ENCODE results near the gene GLI2. TPM values are rescaled to one million over a fixed set of nuclear protein-coding genes. Genes with fewer than 3 reads are reported as not detected.
A peak's percentile ranks its signal among the peaks of the same experiment; 100 is the strongest.

The GLI2 gene
- not detected in 2 replicates for total RNA-seq (2016; rRNA removed; fragmentation: Illumina TruSeq; extraction: Trizol)
- not detected in 2 replicates for total RNA-seq (2016; cell fraction: cytosol; rRNA removed; fragmentation: Illumina TruSeq; extraction: Trizol; ENCODE audit: low read depth)
- total RNA-seq (2016; cell fraction: insoluble cytoplasmic fraction; rRNA removed; fragmentation: Illumina TruSeq; extraction: Trizol): not detected in 2 replicates
- not detected in 2 replicates for total RNA-seq (2016; cell fraction: membrane; rRNA removed; fragmentation: Illumina TruSeq; extraction: Trizol)
- not detected in 2 replicates for total RNA-seq (2016; cell fraction: nucleus; rRNA removed; fragmentation: Illumina TruSeq; extraction: Trizol)
- polyA plus RNA-seq (2011; rRNA removed): not detected in 2 replicates
- not detected in 2 replicates for polyA plus RNA-seq (2011; cell fraction: cytosol; rRNA removed)
- not detected in 2 replicates for polyA plus RNA-seq (2011; cell fraction: nucleus; rRNA removed)
- polyA plus RNA-seq (2012): not detected in 2 replicates
- not detected in 2 replicates for polyA plus RNA-seq (2016; cell fraction: cytosol; fragmentation: Illumina TruSeq; extraction: Trizol; ENCODE audit: low read depth)
- not detected in 2 replicates for polyA plus RNA-seq (2016; cell fraction: insoluble cytoplasmic fraction; fragmentation: Illumina TruSeq; extraction: Trizol; ENCODE audit: low read depth)
- not detected in 2 replicates for polyA plus RNA-seq (2016; cell fraction: membrane; fragmentation: Illumina TruSeq; extraction: Trizol; ENCODE audit: low read depth)
- polyA plus RNA-seq (2016; cell fraction: nucleus; fragmentation: Illumina TruSeq; extraction: Trizol; ENCODE audit: insufficient read depth, low read depth): not detected in 2 replicates
- 0.98 TPM in 1 of 2 replicates, not detected in the other for polyA minus RNA-seq (2011; rRNA and poly(A)+ RNA removed; ENCODE audit: low replicate concordance)
- not detected in 2 replicates for polyA minus RNA-seq (2011; cell fraction: cytosol; rRNA and poly(A)+ RNA removed)
- polyA minus RNA-seq (2011; cell fraction: nucleus; rRNA and poly(A)+ RNA removed): not detected in 2 replicates
- percentile 2 among the genes with signal in this experiment for Bru-seq, nascent RNA
- percentile 3 among the genes with signal in this experiment for BruChase-seq, experiment 1, labeled RNA remaining after a 6-hour chase
- percentile 2 among the genes with signal in this experiment for BruChase-seq, experiment 2, labeled RNA remaining after a 2-hour chase
- long read RNA-seq, experiment 1: 0 reads
- long read RNA-seq, experiment 2: 0 reads

GRCh38 chr2:120735746-120736170 lies at the start of gene GLI2:
Gene GLI2 (plus strand): TSS chr2:120735868. CDS start chr2:120797321, 61,453 bp downstream.
- no TSS peak for BruUV-seq (replicated peaks)
- POLR2A ChIA-PET: no interaction called here
- TF ChIP-seq, protein P1, sequence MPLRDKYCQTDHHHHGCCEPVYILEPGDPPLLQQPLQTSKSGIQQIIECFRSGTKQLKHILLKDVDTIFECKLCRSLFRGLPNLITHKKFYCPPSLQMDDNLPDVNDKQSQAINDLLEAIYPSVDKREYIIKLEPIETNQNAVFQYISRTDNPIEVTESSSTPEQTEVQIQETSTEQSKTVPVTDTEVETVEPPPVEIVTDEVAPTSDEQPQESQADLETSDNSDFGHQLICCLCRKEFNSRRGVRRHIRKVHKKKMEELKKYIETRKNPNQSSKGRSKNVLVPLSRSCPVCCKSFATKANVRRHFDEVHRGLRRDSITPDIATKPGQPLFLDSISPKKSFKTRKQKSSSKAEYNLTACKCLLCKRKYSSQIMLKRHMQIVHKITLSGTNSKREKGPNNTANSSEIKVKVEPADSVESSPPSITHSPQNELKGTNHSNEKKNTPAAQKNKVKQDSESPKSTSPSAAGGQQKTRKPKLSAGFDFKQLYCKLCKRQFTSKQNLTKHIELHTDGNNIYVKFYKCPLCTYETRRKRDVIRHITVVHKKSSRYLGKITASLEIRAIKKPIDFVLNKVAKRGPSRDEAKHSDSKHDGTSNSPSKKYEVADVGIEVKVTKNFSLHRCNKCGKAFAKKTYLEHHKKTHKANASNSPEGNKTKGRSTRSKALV (CRISPR knock-in tag; IDR thresholded peaks at IDR 0.05): peak; percentile 66; the same call in 1 of the 2 replicates
- TF ChIP-seq ZNF331 (CRISPR knock-in tag; IDR thresholded peaks at IDR 0.05): 0 out of 2 replicates have a peak, but pooled peaks have one; percentile 10
- TF ChIP-seq CEBPB (IDR thresholded peaks at IDR 0.05; ENCODE audit: borderline replicate concordance, low read depth, low read length): no peak
- 0 out of 2 replicates have a peak, but pooled peaks have one; percentile 10 for TF ChIP-seq ZNF574 (CRISPR knock-in tag; IDR thresholded peaks at IDR 0.05)
- TF ChIP-seq DMAP1 (CRISPR knock-in tag; IDR thresholded peaks at IDR 0.05): no peak
- TF ChIP-seq, protein P2, sequence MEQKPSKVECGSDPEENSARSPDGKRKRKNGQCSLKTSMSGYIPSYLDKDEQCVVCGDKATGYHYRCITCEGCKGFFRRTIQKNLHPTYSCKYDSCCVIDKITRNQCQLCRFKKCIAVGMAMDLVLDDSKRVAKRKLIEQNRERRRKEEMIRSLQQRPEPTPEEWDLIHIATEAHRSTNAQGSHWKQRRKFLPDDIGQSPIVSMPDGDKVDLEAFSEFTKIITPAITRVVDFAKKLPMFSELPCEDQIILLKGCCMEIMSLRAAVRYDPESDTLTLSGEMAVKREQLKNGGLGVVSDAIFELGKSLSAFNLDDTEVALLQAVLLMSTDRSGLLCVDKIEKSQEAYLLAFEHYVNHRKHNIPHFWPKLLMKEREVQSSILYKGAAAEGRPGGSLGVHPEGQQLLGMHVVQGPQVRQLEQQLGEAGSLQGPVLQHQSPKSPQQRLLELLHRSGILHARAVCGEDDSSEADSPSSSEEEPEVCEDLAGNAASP (CRISPR knock-in tag; IDR thresholded peaks at IDR 0.05; ENCODE audit: borderline replicate concordance): no peak
- TF ChIP-seq RFXAP (CRISPR knock-in tag; IDR thresholded peaks at IDR 0.05; ENCODE audit: borderline replicate concordance): no peak
- no peak for TF ChIP-seq ZNF530 (CRISPR knock-in tag; IDR thresholded peaks at IDR 0.05; ENCODE audit: low read depth)
- peak; percentile 2 for TF ChIP-seq HNRNPLL (IDR thresholded peaks at IDR 0.05; ENCODE audit: low read depth, low read length, poor library complexity, severe bottlenecking)
- no peak for TF ChIP-seq ZFP41 (CRISPR knock-in tag; IDR thresholded peaks at IDR 0.05; ENCODE audit: borderline replicate concordance)
- no peak for TF ChIP-seq PHB2 (IDR thresholded peaks at IDR 0.05; ENCODE audit: partially characterized antibody)

More at GRCh38 chr2:120735746-120736170, at the start of gene GLI2:
- Histone ChIP-seq H3K4me1 (ENCODE audit: insufficient read depth, low read length) (no peaks in the 10 kb centered on the region), H3K4me2 (ENCODE audit: low read depth, low read length) (peak within 1 kb of the TSS; percentile 51), H3K9me3 (ENCODE audit: low read length) (no peaks in the 10 kb centered on the region), H3K9ac (ENCODE audit: insufficient read depth, low read depth, low read length) (no peak within 1 kb of the TSS), H3K27me3 (ENCODE audit: control insufficient read depth in 1 of 2, insufficient read depth in 2 of 2, low read length in 2 of 2) (peaks cover 15 to 95% of the 10 kb centered on the region in 2 experiments; a peak in 4 of 5 replicates), H3K79me2 (ENCODE audit: insufficient read depth, low read length) (no peaks in the 10 kb centered on the region), H3K36me3 (replicated peaks in 1 of 2; ENCODE audit: control insufficient read depth in 1 of 2, insufficient read depth in 2 of 2, low read length in 2 of 2) (no peaks in the 10 kb centered on the region), H2AFZ (ENCODE audit: low read length) (no peak within 1 kb of the TSS), H3K27ac (ENCODE audit: extremely low read length, insufficient read depth, low read length) (no peak within 1 kb of the TSS), H3K4me3 (replicated peaks in 1 of 3; ENCODE audit: insufficient read depth in 1 of 3, low read depth in 2 of 3, low read length in 3 of 3) (peak within 1 kb of the TSS in 2 of 3 experiments; percentile 13 to 57; a peak in 3 of 6 replicates), H4K20me1 (ENCODE audit: insufficient read depth, low read length) (no peaks in the 10 kb centered on the region; the same call in 1 of the 2 replicates)
- CTCF ChIA-PET (ENCODE audit: low intra/inter-chr PET ratio, low total read pairs): interaction anchor here (1.2 to 1.4 kb wide), 2 partner anchors 335 to 345 kb away, joined by 3 to 7 read pairs; no protein-coding TSS in a partner anchor
- ATAC-seq (peak; percentile 92), FAIRE-seq (no peak), DNase-seq (ENCODE audit: low spot score) (peak; percentile 15)
- in situ Hi-C loops (cut with HindIII; ENCODE audit: extremely low pct_ligation_motif_present, low pct_unique_long_range_greater_than_20kb): no loop called here
- 1% methylated on average over 31 of the region's 59 CpGs for WGBS (ENCODE audit: low lambda C conversion rate)
- intact Hi-C loops (cut with micrococcal nuclease; ENCODE audit: unreplicated experiment): no loop called here
